ENCODE results near the gene VASN. TPM values are rescaled to one million over a fixed set of nuclear protein-coding genes. Genes with fewer than 3 reads are reported as not detected.
"Not testable (repeated sequence)": the region's sequence is repeated elsewhere in the genome, so short reads cannot be mapped to it uniquely, and the experiment has no call there.

Gene VASN
- total RNA-seq (2014; rRNA removed) = 7.1 and 12.5 TPM in 2 replicates
- 19.7 TPM for polyA plus RNA-seq (2012)

- peak; percentile 52 for DNase-seq (ENCODE audit: low read depth)
These were observed at the start of gene VASN for GRCh38 chr16:4371357-4372000. VASN (plus strand) TSS chr16:4371848; CDS start chr16:4380878, 9,030 bp downstream.

GRCh38 chr16:4322121-4323052, 49.3 kb upstream of the VASN start:
- no peak for DNase-seq (ENCODE audit: low read depth)

GRCh38 chr16:4323071-4323844, 48.4 kb upstream of the VASN start:
- no peak for DNase-seq (ENCODE audit: low read depth)

GRCh38 chr16:4323845-4324488, 47.7 kb upstream of the VASN start:
- no peak for DNase-seq (ENCODE audit: low read depth)

- DNase-seq (ENCODE audit: low read depth) = no peak
These were observed 47.0 kb upstream of the VASN start for GRCh38 chr16:4324492-4325252.

GRCh38 chr16:4325253-4325758, 46.3 kb upstream of the VASN start:
- no peak for DNase-seq (ENCODE audit: low read depth)

GRCh38 chr16:4327386-4328045, 44.1 kb upstream of the VASN start:
- no peak for DNase-seq (ENCODE audit: low read depth)

GRCh38 chr16:4328046-4328781, 43.4 kb upstream of the VASN start:
- no peak for DNase-seq (ENCODE audit: low read depth)

GRCh38 chr16:4328782-4329775, 42.6 kb upstream of the VASN start:
- no peak for DNase-seq (ENCODE audit: low read depth)

GRCh38 chr16:4330277-4330874, 41.3 kb upstream of the VASN start:
- DNase-seq (ENCODE audit: low read depth) = no peak

GRCh38 chr16:4332083-4332482, 39.6 kb upstream of the VASN start:
- DNase-seq (ENCODE audit: low read depth) = no peak

- no peak for DNase-seq (ENCODE audit: low read depth)
These were observed 38.9 kb upstream of the VASN start for GRCh38 chr16:4332623-4333307.

- no peak for DNase-seq (ENCODE audit: low read depth)
These were observed 38.4 kb upstream of the VASN start for GRCh38 chr16:4333308-4333638.

- DNase-seq (ENCODE audit: low read depth) = not testable (repeated sequence)
These were observed 37.9 kb upstream of the VASN start for GRCh38 chr16:4333714-4334113.

- DNase-seq (ENCODE audit: low read depth) = no peak
These were observed 36.7 kb upstream of the VASN start for GRCh38 chr16:4334724-4335495.

Data from LHCN-M2 (cell line).